Stimulated activated CD4-positive, alpha-beta T cell treated with anti-CD3 and anti-CD28 coated beads, Interleukin-1b, Interleukin-23, amount 100 ng/mL, for 1 hour (primary cell): Measurements from ENCODE around the gene SREK1IP1.

Experiments
- DNase-seq, 2 donors: peaks; one replicate each; pipeline ENCODE4 v3.0.0-alpha.2; 2020; ENCODE audit warnings: low read depth in 2 of 2

The SREK1IP1 gene

GRCh38 chr5:64685866-64686265 is 82.6 kb downstream of the SREK1IP1 start:
- DNase-seq, result no peak

GRCh38 chr5:64682608-64683007 is 85.9 kb downstream of the SREK1IP1 start:
- no peak for DNase-seq

GRCh38 chr5:64680289-64680688 is 88.2 kb downstream of the SREK1IP1 start:
- no peak for DNase-seq

GRCh38 chr5:64678374-64678773 is 90.1 kb downstream of the SREK1IP1 start:
- no peak for DNase-seq

- DNase-seq, result no peak
These were observed 96.8 kb downstream of the SREK1IP1 start for GRCh38 chr5:64671678-64672077.

- no peak for DNase-seq
These were observed 98.2 kb downstream of the SREK1IP1 start for GRCh38 chr5:64670277-64670676.
